WI38 (cell line): ENCODE measurements around the gene PITX2.

Source experiments
- H3K4me3 ChIP-seq: 2 replicates; pipeline ENCODE4 v1.5.1; 2011; ENCODE audit warnings: low read depth, mild to moderate bottlenecking, control low read depth, low read length
- TF ChIP-seq, protein P1 (sequence below): IDR thresholded peaks from 2 replicates; pipeline ENCODE4 v1.5.1; 2012; ENCODE audit warnings: low read depth, mild to moderate bottlenecking, control low read depth, low read length

PITX2 gene

DNA sequence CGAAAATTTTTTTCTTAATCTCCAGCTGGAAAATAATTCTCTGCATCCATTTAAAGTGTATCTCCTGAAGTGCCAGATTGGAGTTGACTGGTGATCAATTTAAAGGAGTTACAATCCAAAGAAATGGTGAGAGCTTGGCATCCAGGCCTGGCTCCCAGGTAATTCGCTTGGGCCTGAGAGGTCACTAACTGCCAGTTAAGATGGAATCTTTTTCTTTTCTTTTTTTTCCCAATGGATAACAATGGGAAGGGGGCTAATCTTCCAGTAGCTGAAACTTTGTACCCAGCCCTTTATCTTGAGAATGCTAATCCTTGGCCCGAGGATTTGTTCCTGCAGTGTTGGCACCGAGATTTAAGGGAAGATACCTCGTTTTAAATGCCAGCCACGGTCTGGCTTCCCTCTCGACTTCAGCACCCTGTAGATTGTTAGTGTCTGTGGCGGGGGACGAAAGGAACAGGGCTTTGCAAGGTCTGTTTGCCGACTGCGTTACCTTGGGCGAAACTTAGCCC, 13.3 kb upstream of the PITX2 start:
- H3K4me3 ChIP-seq: no peak overlapping the region; the same call in 1 of the 2 replicates
- TF ChIP-seq, protein P1, sequence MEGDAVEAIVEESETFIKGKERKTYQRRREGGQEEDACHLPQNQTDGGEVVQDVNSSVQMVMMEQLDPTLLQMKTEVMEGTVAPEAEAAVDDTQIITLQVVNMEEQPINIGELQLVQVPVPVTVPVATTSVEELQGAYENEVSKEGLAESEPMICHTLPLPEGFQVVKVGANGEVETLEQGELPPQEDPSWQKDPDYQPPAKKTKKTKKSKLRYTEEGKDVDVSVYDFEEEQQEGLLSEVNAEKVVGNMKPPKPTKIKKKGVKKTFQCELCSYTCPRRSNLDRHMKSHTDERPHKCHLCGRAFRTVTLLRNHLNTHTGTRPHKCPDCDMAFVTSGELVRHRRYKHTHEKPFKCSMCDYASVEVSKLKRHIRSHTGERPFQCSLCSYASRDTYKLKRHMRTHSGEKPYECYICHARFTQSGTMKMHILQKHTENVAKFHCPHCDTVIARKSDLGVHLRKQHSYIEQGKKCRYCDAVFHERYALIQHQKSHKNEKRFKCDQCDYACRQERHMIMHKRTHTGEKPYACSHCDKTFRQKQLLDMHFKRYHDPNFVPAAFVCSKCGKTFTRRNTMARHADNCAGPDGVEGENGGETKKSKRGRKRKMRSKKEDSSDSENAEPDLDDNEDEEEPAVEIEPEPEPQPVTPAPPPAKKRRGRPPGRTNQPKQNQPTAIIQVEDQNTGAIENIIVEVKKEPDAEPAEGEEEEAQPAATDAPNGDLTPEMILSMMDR: no peak

DNA sequence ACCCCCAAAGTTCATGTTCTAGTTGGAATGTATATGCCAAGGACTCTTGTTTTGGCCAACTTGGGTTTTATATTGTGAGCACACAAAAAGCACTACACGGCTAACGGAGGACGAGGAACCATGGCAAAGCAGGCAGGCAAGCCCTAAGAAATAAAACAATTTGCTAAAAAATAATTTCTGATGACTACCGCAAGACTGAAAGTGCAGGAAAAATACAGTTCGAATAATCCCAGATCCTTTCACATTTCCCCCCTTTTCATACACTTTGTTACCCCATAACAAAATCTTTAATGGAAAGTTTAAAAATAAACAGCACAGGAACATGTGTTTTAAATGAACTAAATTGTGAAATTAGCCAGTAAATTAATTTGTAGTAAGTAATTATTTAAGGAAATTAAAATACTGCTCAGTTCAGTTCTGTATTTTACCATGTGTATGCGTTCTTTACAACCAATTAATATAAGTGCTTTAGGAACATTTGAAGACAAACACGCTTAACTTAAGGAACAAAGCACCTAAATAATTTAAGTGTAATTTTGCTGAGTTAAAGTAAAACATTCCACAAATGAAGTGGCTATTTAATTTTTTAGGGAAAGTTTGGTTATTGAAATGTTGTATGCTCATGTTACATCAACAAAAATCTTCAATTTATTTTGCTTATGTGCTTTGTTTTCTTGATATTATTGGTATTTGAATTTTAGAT, 12.4 kb upstream of the PITX2 start:
- TF ChIP-seq, protein P1: no peak
- H3K4me3 ChIP-seq: no peak overlapping the region

DNA sequence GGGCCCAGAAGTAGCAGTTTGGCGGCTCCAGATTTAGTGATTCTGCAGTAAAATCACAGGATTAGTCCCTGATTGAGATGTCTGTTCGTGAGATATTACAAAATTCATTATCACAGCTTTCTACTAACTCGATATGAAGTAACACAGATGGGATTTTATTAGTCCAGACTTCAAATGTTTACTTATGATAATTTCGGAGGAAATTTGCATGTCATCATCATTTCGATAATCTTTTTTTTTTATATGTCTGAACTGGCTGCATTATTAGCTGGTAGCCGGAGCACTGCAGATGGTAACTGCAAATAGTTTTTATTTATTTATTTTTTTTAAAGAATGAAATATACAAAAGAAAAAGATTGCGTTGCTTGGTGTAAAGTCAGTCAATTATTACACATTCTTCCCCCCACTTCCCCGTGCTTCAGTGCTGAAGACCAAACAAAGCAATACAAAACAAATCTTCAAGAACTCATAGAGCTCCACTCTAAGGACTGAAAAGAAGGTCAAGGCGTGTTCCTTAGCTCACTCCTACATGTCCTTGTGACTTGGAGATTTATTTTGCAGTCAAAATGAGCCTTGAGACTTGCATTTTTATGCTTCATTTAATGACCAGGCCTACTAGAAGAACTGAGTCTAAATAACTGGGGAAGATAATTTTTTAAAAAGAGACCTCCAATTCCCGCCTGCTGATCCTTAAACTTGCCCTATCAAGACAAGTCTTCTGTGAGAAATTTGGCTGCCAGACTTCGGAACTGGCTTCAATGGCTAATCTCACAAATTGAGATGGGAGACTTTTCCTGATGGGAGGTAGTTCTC, 11.7 kb upstream of the PITX2 start:
- H3K4me3 ChIP-seq: no peak overlapping the region
- TF ChIP-seq, protein P1: no peak

DNA sequence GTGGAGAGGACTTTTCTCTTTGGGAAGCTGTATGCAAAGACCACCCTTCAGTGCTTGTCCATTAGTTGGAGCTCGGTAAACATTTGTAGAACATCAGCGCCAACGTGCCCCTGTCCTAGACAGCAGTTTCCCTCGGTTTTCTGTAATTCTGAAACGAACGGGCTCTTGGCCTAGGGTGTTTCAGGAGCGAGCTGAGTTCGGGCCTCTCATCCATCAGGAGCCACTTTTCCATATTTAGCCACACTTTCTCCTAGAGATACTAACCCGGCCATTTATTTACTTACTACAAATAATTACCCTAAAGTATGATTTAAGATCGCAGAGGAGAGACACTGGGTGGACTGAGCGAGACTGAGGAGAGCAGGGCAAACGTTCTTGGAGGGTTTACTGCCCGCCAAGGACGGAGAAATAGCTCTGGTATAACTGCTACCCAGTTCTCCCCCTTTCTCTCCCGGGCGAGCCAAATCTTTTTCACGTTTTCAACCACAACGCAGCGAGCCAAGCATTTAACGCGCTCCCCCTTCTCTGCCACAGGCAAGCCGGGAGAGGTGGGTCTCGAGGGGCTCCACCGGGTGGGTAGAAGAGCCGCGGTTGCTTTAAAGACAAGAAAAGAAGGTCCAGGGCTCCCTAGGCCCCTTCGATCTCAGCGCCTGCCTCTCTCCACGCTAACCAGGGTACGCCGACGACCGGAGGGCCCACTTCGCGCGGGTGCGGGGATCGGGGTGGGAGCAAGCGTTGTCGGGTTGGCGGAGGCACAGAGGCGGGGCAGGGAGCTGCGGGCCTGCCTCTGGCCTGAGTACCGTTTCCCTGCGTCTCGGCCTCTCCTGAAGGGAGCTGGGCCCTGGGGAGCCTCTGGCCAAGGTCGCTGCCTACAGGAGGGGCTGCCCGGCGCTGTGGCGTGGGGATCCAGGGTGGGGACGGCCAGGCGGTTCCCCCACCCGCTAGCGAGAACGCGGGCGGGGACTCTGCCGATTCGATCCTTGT, 10.8 kb upstream of the PITX2 start:
- H3K4me3 ChIP-seq: no peak overlapping the region
- TF ChIP-seq, protein P1: no peak

GRCh38 chr4:110632506-110633357, 9.9 kb upstream of the PITX2 start:
- TF ChIP-seq, protein P1: no peak
- no peak overlapping the region for H3K4me3 ChIP-seq
